BE2C (cell line): Measurements from ENCODE around the gene NHSL2.

Experiments
- DNase-seq: peaks from one replicate; pipeline ENCODE4 v3.0.0-alpha.2; 2020
- H3K27me3 ChIP-seq: fragments of 250-450 bp; sonication (Bioruptor Pico); 2 replicates; pipeline ENCODE4 v1.5.1; 2020; ENCODE audit warnings: mild to moderate bottlenecking
- H3K36me3 ChIP-seq: fragments of 250-450 bp; sonication (Bioruptor Pico); 2 replicates; pipeline ENCODE4 v1.5.1; 2020; ENCODE audit warnings: mild to moderate bottlenecking
- H3K4me1 ChIP-seq: fragments of 250-450 bp; sonication (Bioruptor Pico); 2 replicates; pipeline ENCODE4 v1.5.1; 2020
- H3K4me3 ChIP-seq: 2 replicates; pipeline ENCODE4 v1.5.1; 2011; ENCODE audit warnings: low read depth, low read length
- H3K9me3 ChIP-seq: fragments of 250-450 bp; sonication (Bioruptor Pico); 2 replicates; pipeline ENCODE4 v1.5.1; 2020
- TF ChIP-seq, protein P1 (sequence below): IDR thresholded peaks from 2 replicates; pipeline ENCODE4 v1.5.1; 2012; ENCODE audit warnings: mild to moderate bottlenecking, low read depth, low read length

The NHSL2 gene

DNA sequence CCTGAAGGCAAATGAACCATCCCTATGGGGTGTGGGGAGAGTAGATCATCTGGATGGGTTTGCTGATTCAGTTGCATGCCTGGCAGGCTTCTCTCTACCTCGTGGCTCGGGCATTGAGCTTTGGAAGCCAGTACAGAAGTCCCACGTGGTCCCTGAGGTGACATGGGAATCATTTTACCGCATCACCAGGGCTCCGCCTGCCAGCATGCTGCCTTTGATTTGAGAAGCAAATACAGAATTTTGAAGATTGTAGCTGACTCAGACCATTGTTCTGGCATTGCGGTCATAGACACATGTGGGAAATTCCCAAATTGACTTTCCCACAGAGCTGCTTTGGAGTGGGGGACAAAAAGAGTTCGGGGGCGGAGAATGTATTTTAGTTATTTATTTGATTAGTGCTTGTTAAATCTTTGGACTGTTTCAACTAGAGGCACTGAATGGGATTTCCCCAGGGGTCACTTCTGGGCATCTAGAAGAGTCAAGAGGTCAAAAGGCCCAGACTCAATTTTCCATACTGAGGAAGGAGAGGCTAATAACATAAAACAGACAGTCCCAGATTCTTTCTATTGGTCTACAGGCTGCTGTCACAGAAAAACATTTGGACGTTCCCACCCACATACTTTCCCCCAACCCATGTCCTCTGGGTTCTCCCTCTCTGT lies 79.3 kb downstream of the NHSL2 start:
- Histone ChIP-seq H3K9me3 (no peaks in the 10 kb centered on the region), H3K4me3 (no peak overlapping the region), H3K27me3 (no peaks in the 10 kb centered on the region), H3K36me3 (no peaks in the 10 kb centered on the region), H3K4me1 (no peaks in the 10 kb centered on the region)
- TF ChIP-seq, protein P1, sequence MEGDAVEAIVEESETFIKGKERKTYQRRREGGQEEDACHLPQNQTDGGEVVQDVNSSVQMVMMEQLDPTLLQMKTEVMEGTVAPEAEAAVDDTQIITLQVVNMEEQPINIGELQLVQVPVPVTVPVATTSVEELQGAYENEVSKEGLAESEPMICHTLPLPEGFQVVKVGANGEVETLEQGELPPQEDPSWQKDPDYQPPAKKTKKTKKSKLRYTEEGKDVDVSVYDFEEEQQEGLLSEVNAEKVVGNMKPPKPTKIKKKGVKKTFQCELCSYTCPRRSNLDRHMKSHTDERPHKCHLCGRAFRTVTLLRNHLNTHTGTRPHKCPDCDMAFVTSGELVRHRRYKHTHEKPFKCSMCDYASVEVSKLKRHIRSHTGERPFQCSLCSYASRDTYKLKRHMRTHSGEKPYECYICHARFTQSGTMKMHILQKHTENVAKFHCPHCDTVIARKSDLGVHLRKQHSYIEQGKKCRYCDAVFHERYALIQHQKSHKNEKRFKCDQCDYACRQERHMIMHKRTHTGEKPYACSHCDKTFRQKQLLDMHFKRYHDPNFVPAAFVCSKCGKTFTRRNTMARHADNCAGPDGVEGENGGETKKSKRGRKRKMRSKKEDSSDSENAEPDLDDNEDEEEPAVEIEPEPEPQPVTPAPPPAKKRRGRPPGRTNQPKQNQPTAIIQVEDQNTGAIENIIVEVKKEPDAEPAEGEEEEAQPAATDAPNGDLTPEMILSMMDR: no peak
- no peak for DNase-seq

DNA sequence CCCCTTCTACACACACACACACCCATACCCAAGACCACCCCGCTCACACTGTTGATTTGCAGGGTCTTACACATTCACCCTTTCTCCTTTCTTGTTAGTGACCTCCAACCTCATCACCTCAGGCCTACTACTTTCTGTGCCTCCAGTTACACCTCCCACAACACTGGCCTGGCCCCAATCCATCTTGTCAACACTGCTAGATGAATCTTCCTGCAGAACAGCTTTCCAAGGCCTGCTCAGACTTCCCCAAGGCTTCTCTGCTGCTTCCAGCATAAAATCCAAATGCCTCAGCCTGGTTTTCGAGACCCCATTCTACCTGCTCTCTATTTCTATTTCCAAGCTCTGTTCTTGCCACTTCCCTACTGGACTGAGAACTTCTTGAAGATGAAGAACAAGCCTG lies 79.9 kb downstream of the NHSL2 start:
- Histone ChIP-seq H3K36me3 (no peaks in the 10 kb centered on the region), H3K27me3 (no peaks in the 10 kb centered on the region), H3K9me3 (no peaks in the 10 kb centered on the region), H3K4me1 (no peaks in the 10 kb centered on the region), H3K4me3 (no peak overlapping the region)
- TF ChIP-seq, protein P1: no peak
- no peak for DNase-seq

DNA sequence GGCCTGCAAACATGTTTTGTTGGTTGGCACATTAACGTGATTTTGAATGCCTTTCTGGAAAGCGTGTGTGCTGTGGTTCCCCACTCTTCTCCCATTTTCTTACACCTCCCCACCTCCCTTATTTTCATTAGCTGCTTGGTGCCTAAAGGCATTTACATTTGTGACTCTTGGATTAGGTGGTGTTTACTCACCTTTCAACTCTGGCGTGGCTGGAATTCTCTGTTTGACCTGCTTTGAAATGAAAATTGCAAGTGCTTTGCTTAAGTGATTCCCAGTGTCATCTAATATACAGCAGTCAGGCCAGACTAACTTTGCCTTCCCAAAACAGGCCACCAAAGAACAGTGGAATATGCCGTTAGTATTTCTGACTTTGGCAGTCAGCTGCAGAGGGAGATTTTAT lies 80.5 kb downstream of the NHSL2 start:
- H3K9me3 ChIP-seq: no peaks in the 10 kb centered on the region
- H3K36me3 ChIP-seq: no peaks in the 10 kb centered on the region
- H3K4me3 ChIP-seq: no peak overlapping the region
- H3K4me1 ChIP-seq: no peaks in the 10 kb centered on the region
- TF ChIP-seq, protein P1: no peak
- DNase-seq: no peak
- no peaks in the 10 kb centered on the region for H3K27me3 ChIP-seq

DNA sequence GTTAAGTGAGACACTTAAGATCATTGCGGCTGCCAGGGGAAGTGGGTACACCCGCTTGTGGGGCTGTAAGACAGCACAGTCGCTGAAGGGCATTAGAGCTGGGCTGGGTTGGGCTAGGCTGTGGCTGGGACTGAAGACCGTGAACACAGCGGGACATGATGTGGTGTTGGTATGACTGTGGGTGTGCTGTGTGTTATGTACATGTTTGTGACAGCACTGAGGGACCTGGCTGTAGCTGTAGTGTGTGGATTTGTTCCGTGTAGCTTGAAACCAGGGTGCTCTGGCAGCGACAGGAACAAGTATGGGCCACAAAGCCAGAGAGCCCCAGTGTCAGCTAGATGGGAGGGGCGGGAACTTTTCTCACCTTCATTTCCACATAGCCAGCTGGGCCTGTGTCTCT lies 82.1 kb downstream of the NHSL2 start:
- Histone ChIP-seq H3K4me3 (no peak overlapping the region), H3K36me3 (no peaks in the 10 kb centered on the region), H3K27me3 (no peaks in the 10 kb centered on the region), H3K4me1 (no peaks in the 10 kb centered on the region), H3K9me3 (no peaks in the 10 kb centered on the region)
- no peak for DNase-seq
- TF ChIP-seq, protein P1: no peak

DNA sequence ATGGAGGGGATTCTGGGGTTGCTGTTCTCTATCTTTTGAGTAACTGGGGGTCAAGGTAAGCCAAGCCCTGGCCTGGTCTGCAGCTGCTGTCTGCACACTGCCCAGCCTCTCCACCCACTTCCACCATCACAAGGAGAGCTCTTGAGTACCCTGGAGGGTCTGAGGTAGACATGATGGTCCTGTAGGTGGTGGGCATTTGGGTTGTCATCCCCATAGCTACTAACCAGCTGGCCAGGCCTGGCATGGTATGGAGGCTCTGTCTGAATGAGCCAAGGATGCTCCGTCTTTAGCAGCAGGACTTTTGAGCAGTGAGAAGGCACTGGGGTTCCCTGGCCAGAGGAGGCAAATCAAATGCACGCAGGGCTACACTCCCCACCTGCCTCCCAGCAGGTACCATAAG lies 82.7 kb downstream of the NHSL2 start:
- H3K4me3 ChIP-seq: no peak overlapping the region
- TF ChIP-seq, protein P1: no peak
- no peak for DNase-seq
- no peaks in the 10 kb centered on the region for H3K36me3 ChIP-seq
- no peaks in the 10 kb centered on the region for H3K27me3 ChIP-seq
- H3K4me1 ChIP-seq: no peaks in the 10 kb centered on the region
- H3K9me3 ChIP-seq: no peaks in the 10 kb centered on the region

DNA sequence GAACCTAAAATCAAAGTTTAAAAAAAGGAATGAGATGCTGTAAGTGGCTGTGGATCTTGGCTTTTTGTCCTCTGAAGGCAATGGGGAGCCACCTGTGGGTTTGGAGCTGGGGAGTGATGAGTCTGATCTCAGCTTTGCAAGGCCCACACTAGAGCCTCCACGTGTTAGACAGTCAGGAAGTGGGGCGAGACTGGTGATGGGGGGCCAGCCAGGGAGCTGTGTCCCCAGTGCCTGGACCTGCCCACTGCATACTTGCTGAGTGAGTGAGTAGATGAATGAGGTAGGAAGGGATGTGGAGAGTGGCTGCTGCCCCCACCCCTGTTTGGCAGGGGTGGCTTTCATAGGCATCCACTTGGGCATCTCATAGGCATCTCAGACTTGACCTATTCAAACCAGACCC lies 84.0 kb downstream of the NHSL2 start:
- Histone ChIP-seq H3K9me3 (no peaks in the 10 kb centered on the region), H3K27me3 (no peaks in the 10 kb centered on the region), H3K4me3 (no peak overlapping the region), H3K36me3 (no peaks in the 10 kb centered on the region), H3K4me1 (no peaks in the 10 kb centered on the region; the same call in 1 of the 2 replicates)
- DNase-seq: no peak
- TF ChIP-seq, protein P1: no peak
